HCT116 (cell line): ENCODE data around the gene BBS12. TPM values are rescaled to one million over a fixed set of nuclear protein-coding genes. Genes with fewer than 3 reads are reported as not detected.

Experiments used
- ATAC-seq: fragments of 200-7000 bp; cut with Tn5 transposase; 2 replicates; pipeline ENCODE4 v1.9.1; 2020; ENCODE audit warnings: mild to moderate bottlenecking, moderate library complexity
- BruUV-seq: library from RNA; stranded (reverse); fragments of 400-500 nt; replicated peaks from 2 replicates; lab custom pipeline; 2021; lab: Mats Ljungman, UMichigan
- CTCF ChIA-PET: fragments of 300-600 bp; sonication (Branson Sonifier 250); formaldehyde crosslinking; loops from one replicate; lab custom pipeline; 2021; ENCODE audit warnings: antibody characterized with exemption; lab: Charles Lee
- POLR2A ChIA-PET: fragments of 300-600, 350-600 bp; sonication (Branson Sonifier 250); formaldehyde crosslinking; loops from one replicate; lab custom pipeline; 2021; ENCODE audit warnings: antibody characterized with exemption; lab: Charles Lee
- RAD21 ChIA-PET, 2 experiments: fragments of 300-600 bp; sonication (Branson Sonifier 250); formaldehyde crosslinking; loops; one replicate each; lab custom pipeline; 2023; ENCODE audit warnings: low total read pairs in 2 of 2; ENCODE audit not compliant: uncharacterized antibody in 2 of 2, unreplicated experiment in 2 of 2, low non-redundant PET in 1 of 2; lab: Charles Lee
- DNase-seq: peaks from one replicate; pipeline ENCODE4 v3.0.0-alpha.2; 2010; ENCODE audit warnings: low read depth, low spot score
- H2AFZ ChIP-seq: fragments of 200-600 bp; shearing (Covaris generic), sonication (generic); 2 replicates; pipeline ENCODE4 v1.6.1; 2017; ENCODE audit warnings: low read depth, mixed run types, mixed read lengths, antibody characterized with exemption, low read length; ENCODE audit not compliant: poor library complexity, severe bottlenecking
- H3K27ac ChIP-seq: 2 replicates; pipeline ENCODE4 v1.5.1; 2012; ENCODE audit warnings: low read depth, low read length
- H3K27me3 ChIP-seq: fragments of 200-600 bp; sonication (generic); 2 replicates; pipeline ENCODE4 v1.6.1; 2016; ENCODE audit warnings: mixed run types, low read length, mixed read lengths; ENCODE audit not compliant: insufficient read depth
- H3K36me3 ChIP-seq, 2 experiments: fragments of 200-500 bp in 1 of 2; fragments of 200-600 bp in 1 of 2; sonication (Bioruptor generic) in 1 of 2; sonication (generic) in 1 of 2; 2 replicates each; pipeline versions ENCODE4 v1.5.1 to v1.6.1; 2014 to 2016; ENCODE audit warnings: low read length in 2 of 2, inconsistent platforms in 1 of 2, mixed read lengths in 1 of 2, mixed run types in 1 of 2; ENCODE audit not compliant: insufficient read depth in 2 of 2, control insufficient read depth in 1 of 2
- H3K4me1 ChIP-seq, 2 experiments: fragments of 200-600 bp in 1 of 2; sonication (generic) in 1 of 2; 2 replicates each; pipeline versions ENCODE4 v1.5.1 to v1.6.1; 2012 to 2017; ENCODE audit warnings: low read length in 2 of 2, inconsistent platforms in 1 of 2, mild to moderate bottlenecking in 1 of 2, mixed read lengths in 1 of 2, mixed run types in 1 of 2, moderate library complexity in 1 of 2; ENCODE audit not compliant: insufficient read depth in 2 of 2, control insufficient read depth in 1 of 2
- H3K4me2 ChIP-seq: fragments of 200-600 bp; sonication (generic); 2 replicates; pipeline ENCODE4 v1.6.1; 2017; ENCODE audit warnings: mixed run types, low read length, mixed read lengths
- H3K4me3 ChIP-seq, 2 experiments: fragments of 200-600 bp in 1 of 2; sonication (generic) in 1 of 2; replicated peaks in 1 of 2; 2 replicates each; pipeline ENCODE4 v1.5.1; 2011 to 2016; ENCODE audit warnings: low read length in 2 of 2, control low read depth in 1 of 2, low read depth in 1 of 2, mild to moderate bottlenecking in 1 of 2, mixed read lengths in 1 of 2, mixed run types in 1 of 2
- H3K79me2 ChIP-seq: fragments of 200-600 bp; sonication (generic); 2 replicates; pipeline ENCODE4 v1.6.1; 2017; ENCODE audit warnings: mild to moderate bottlenecking, mixed run types, low read length, moderate library complexity, mixed read lengths; ENCODE audit not compliant: insufficient read depth
- H3K9ac ChIP-seq: fragments of 200-600 bp; sonication (generic); 2 replicates; pipeline ENCODE4 v1.6.1; 2016; ENCODE audit warnings: low read length, mixed read lengths
- H3K9me2 ChIP-seq: fragments of 200-600 bp; sonication (generic), shearing (Covaris generic); 2 replicates; pipeline ENCODE4 v1.6.1; 2017; ENCODE audit warnings: mixed run types, mild to moderate bottlenecking, moderate library complexity; ENCODE audit not compliant: insufficient read depth
- H3K9me3 ChIP-seq, 2 experiments: fragments of 200-500 bp in 1 of 2; fragments of 200-600 bp in 1 of 2; sonication (Bioruptor generic) in 1 of 2; sonication (generic) in 1 of 2; 2 replicates each; pipeline ENCODE4 v1.6.1; 2014 to 2017; ENCODE audit warnings: low read length in 2 of 2, mixed read lengths in 2 of 2, inconsistent platforms in 1 of 2, low read depth in 1 of 2, mild to moderate bottlenecking in 1 of 2, mixed run types in 1 of 2, moderate library complexity in 1 of 2; ENCODE audit not compliant: control insufficient read depth in 1 of 2, insufficient read depth in 1 of 2
- H4K20me1 ChIP-seq: fragments of 200-600 bp; sonication (generic), shearing (Covaris generic); 2 replicates; pipeline ENCODE4 v1.6.1; 2017; ENCODE audit warnings: mixed run types, mild to moderate bottlenecking, moderate library complexity; ENCODE audit not compliant: insufficient read depth
- CEBPB ChIP-seq: IDR thresholded peaks from 2 replicates; pipeline ENCODE4 v1.6.1; 2012; ENCODE audit warnings: low read depth
- EGR1 ChIP-seq: IDR thresholded peaks from 2 replicates; pipeline ENCODE4 v1.6.1; 2012; ENCODE audit warnings: low read depth
- ELF1 ChIP-seq: IDR thresholded peaks from 2 replicates; pipeline ENCODE4 v1.6.1; 2012; ENCODE audit warnings: low read depth, borderline replicate concordance
- EZH2phosphoT487 ChIP-seq: fragments of 200-600 bp; IDR thresholded peaks from 2 replicates; pipeline ENCODE4 v1.6.1; 2018; ENCODE audit warnings: antibody characterized with exemption, borderline replicate concordance
- FOSL1 ChIP-seq: IDR thresholded peaks from 2 replicates; pipeline ENCODE4 v1.6.1; 2012; ENCODE audit warnings: low read depth
- POLR2A ChIP-seq: IDR thresholded peaks from 2 replicates; pipeline ENCODE4 v1.7.0; 2011; ENCODE audit warnings: borderline replicate concordance; ENCODE audit not compliant: insufficient read depth, insufficient read length; ENCODE audit errors: extremely low read depth
- POLR2AphosphoS5 ChIP-seq: IDR thresholded peaks from 2 replicates; pipeline ENCODE4 v1.6.1; 2011; ENCODE audit warnings: mild to moderate bottlenecking, low read depth, low read length, moderate library complexity
- ZNF274 ChIP-seq: fragments of 200-500 bp; sonication (Bioruptor generic); IDR thresholded peaks from 2 replicates; pipeline ENCODE4 v1.6.1; 2014; ENCODE audit warnings: mild to moderate bottlenecking, low read depth, low read length, inconsistent platforms
- intact Hi-C: fragments of 100-400 bp; cut with micrococcal nuclease; formaldehyde crosslinking; loops from 2 replicates; pipeline ENCODE4 v1.10.0; 2022
- total RNA-seq: library from RNA; stranded (reverse); gene quantifications from one replicate; pipeline ENCODE4 v1.2.1, GENCODE V29; 2021; ENCODE audit not compliant: unreplicated experiment
- TF ChIP-seq, protein P1 (sequence below): IDR thresholded peaks from 2 replicates; pipeline ENCODE4 v1.6.1; 2012
- TF ChIP-seq, protein P2 (sequence below): IDR thresholded peaks from 2 replicates; pipeline ENCODE4 v1.6.1; 2012; ENCODE audit warnings: low read depth

The BBS12 gene
- total RNA-seq, 1 experiment from 2014 or later, result 2.1 TPM

GRCh38 chr4:122746485-122746965 is 14.0 kb downstream of the BBS12 start:
- Histone ChIP-seq H3K4me2 (no peak overlapping the region), H3K4me1 (no peaks in the 10 kb centered on the region), H3K79me2 (no peaks in the 10 kb centered on the region), H3K9ac (no peak overlapping the region), H3K4me3 (no peak overlapping the region), H3K36me3 (no peaks in the 10 kb centered on the region), H3K9me3 (no peaks in the 10 kb centered on the region), H3K27me3 (no peaks in the 10 kb centered on the region), H4K20me1 (no peaks in the 10 kb centered on the region), H3K9me2 (no peaks in the 10 kb centered on the region), H2AFZ (no peak overlapping the region), H3K27ac (no peak overlapping the region)
- TF ChIP-seq ELF1, result no peak
- TF ChIP-seq, protein P1, sequence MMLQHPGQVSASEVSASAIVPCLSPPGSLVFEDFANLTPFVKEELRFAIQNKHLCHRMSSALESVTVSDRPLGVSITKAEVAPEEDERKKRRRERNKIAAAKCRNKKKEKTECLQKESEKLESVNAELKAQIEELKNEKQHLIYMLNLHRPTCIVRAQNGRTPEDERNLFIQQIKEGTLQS, result no peak
- no peak for TF ChIP-seq CEBPB
- TF ChIP-seq EGR1, result no peak
- no peak for TF ChIP-seq EZH2phosphoT487
- TF ChIP-seq, protein P2, sequence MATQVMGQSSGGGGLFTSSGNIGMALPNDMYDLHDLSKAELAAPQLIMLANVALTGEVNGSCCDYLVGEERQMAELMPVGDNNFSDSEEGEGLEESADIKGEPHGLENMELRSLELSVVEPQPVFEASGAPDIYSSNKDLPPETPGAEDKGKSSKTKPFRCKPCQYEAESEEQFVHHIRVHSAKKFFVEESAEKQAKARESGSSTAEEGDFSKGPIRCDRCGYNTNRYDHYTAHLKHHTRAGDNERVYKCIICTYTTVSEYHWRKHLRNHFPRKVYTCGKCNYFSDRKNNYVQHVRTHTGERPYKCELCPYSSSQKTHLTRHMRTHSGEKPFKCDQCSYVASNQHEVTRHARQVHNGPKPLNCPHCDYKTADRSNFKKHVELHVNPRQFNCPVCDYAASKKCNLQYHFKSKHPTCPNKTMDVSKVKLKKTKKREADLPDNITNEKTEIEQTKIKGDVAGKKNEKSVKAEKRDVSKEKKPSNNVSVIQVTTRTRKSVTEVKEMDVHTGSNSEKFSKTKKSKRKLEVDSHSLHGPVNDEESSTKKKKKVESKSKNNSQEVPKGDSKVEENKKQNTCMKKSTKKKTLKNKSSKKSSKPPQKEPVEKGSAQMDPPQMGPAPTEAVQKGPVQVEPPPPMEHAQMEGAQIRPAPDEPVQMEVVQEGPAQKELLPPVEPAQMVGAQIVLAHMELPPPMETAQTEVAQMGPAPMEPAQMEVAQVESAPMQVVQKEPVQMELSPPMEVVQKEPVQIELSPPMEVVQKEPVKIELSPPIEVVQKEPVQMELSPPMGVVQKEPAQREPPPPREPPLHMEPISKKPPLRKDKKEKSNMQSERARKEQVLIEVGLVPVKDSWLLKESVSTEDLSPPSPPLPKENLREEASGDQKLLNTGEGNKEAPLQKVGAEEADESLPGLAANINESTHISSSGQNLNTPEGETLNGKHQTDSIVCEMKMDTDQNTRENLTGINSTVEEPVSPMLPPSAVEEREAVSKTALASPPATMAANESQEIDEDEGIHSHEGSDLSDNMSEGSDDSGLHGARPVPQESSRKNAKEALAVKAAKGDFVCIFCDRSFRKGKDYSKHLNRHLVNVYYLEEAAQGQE, result no peak
- TF ChIP-seq POLR2AphosphoS5, result no peak
- TF ChIP-seq ZNF274, result no peak
- TF ChIP-seq POLR2A, result no peak
- no peak for TF ChIP-seq FOSL1
- no TSS peak for BruUV-seq
- ATAC-seq, result no peak
- RAD21 ChIA-PET, result no interaction called here
- CTCF ChIA-PET, result no interaction called here
- intact Hi-C loops, result no loop called here
- no peak for DNase-seq
- POLR2A ChIA-PET, result no interaction called here
